Ectodermal cell (in vitro differentiated cells): Measurements from ENCODE around the gene GSG1.

Experiments used
- H3K27ac ChIP-seq: 2 replicates; pipeline ENCODE4 v1.7.0; 2013; ENCODE audit warnings: mild to moderate bottlenecking, low read depth, low read length; ENCODE audit not compliant: insufficient read depth, poor library complexity, severe bottlenecking
- H3K27me3 ChIP-seq: 2 replicates; pipeline ENCODE4 v1.7.0; 2013; ENCODE audit warnings: mild to moderate bottlenecking, low read length; ENCODE audit not compliant: insufficient read depth, control insufficient read depth, poor library complexity, severe bottlenecking
- H3K36me3 ChIP-seq: one replicate; pipeline ENCODE4 v1.7.0; 2013; ENCODE audit warnings: low read length; ENCODE audit not compliant: control insufficient read depth, insufficient read depth
- H3K4me1 ChIP-seq: one replicate; pipeline ENCODE4 v1.7.0; 2013; ENCODE audit warnings: low read length; ENCODE audit not compliant: control insufficient read depth, insufficient read depth
- H3K4me3 ChIP-seq: 2 replicates; pipeline ENCODE4 v1.7.0; 2013; ENCODE audit warnings: low read depth, low read length, control low read depth; ENCODE audit not compliant: insufficient read depth
- H3K9me3 ChIP-seq: 2 replicates; pipeline ENCODE4 v1.7.0; 2013; ENCODE audit warnings: mild to moderate bottlenecking, low read length, moderate library complexity; ENCODE audit not compliant: control insufficient read depth
- WGBS, 2 experiments: methylation state at CpG; one replicate each; pipeline ENCODE4 v1.1.7; 2013; ENCODE audit warnings: missing lambda C conversion rate in 2 of 2; 5-methylcytosine and 5-hydroxymethylcytosine counted together

The GSG1 gene

GRCh38 chr12:13141686-13142085, 38.2 kb upstream of the GSG1 start:
- no peaks in the 10 kb centered on the region for H3K27me3 ChIP-seq
- 91 to 95% methylated on average over 5 of the region's 5 CpGs for WGBS, 2 experiments
- no peak overlapping the region for H3K4me3 ChIP-seq
- H3K27ac ChIP-seq, result no peak overlapping the region
- no peaks in the 10 kb centered on the region for H3K36me3 ChIP-seq
- no peaks in the 10 kb centered on the region for H3K9me3 ChIP-seq
- no peaks in the 10 kb centered on the region for H3K4me1 ChIP-seq

- H3K27ac ChIP-seq, result no peak overlapping the region
- no peaks in the 10 kb centered on the region for H3K27me3 ChIP-seq
- no peaks in the 10 kb centered on the region for H3K36me3 ChIP-seq
- WGBS, 2 experiments, result 76% methylated on average over 14 of the region's 14 CpGs
- no peak overlapping the region for H3K4me3 ChIP-seq
- peaks cover 8% of the 10 kb centered on the region for H3K4me1 ChIP-seq
- H3K9me3 ChIP-seq, result no peaks in the 10 kb centered on the region
These were observed 32.1 kb upstream of the GSG1 start for GRCh38 chr12:13135371-13136178.

GRCh38 chr12:13133886-13134285, 30.4 kb upstream of the GSG1 start:
- no peak overlapping the region for H3K4me3 ChIP-seq
- no peaks in the 10 kb centered on the region for H3K27me3 ChIP-seq
- 96 to 100% methylated on average over 4 of the region's 4 CpGs for WGBS, 2 experiments
- no peak overlapping the region for H3K27ac ChIP-seq
- no peaks in the 10 kb centered on the region for H3K36me3 ChIP-seq
- H3K9me3 ChIP-seq, result no peaks in the 10 kb centered on the region
- peaks cover 12% of the 10 kb centered on the region for H3K4me1 ChIP-seq

GRCh38 chr12:13130981-13131380, 27.5 kb upstream of the GSG1 start:
- no peak overlapping the region for H3K4me3 ChIP-seq
- WGBS, 2 experiments, result 84 to 85% methylated on average over 2 of the region's 3 CpGs
- H3K9me3 ChIP-seq, result no peaks in the 10 kb centered on the region
- H3K27ac ChIP-seq, result no peak overlapping the region
- H3K4me1 ChIP-seq, result peaks cover 22% of the 10 kb centered on the region
- H3K27me3 ChIP-seq, result no peaks in the 10 kb centered on the region
- H3K36me3 ChIP-seq, result no peaks in the 10 kb centered on the region

- H3K27ac ChIP-seq, result no peak overlapping the region
- 91% methylated on average over 8 of the region's 8 CpGs for WGBS, 2 experiments
- H3K4me1 ChIP-seq, result peaks cover 26% of the 10 kb centered on the region
- H3K9me3 ChIP-seq, result no peaks in the 10 kb centered on the region
- H3K27me3 ChIP-seq, result no peaks in the 10 kb centered on the region
- H3K36me3 ChIP-seq, result no peaks in the 10 kb centered on the region
- no peak overlapping the region for H3K4me3 ChIP-seq
These were observed 25.0 kb upstream of the GSG1 start for GRCh38 chr12:13128291-13128965.

- Histone ChIP-seq H3K4me3 (no peak overlapping the region), H3K36me3 (no peaks in the 10 kb centered on the region), H3K27me3 (no peaks in the 10 kb centered on the region), H3K9me3 (no peaks in the 10 kb centered on the region), H3K4me1 (peaks cover 26% of the 10 kb centered on the region), H3K27ac (no peak overlapping the region)
- 90 to 93% methylated on average over 4 of the region's 5 CpGs for WGBS, 2 experiments
These were observed 24.0 kb upstream of the GSG1 start for GRCh38 chr12:13127444-13127843.

- H3K36me3 ChIP-seq, result no peaks in the 10 kb centered on the region
- WGBS, 2 experiments, result 93 to 96% methylated on average over 3 of the region's 3 CpGs
- H3K27me3 ChIP-seq, result no peaks in the 10 kb centered on the region
- peaks cover 26% of the 10 kb centered on the region for H3K4me1 ChIP-seq
- no peak overlapping the region for H3K4me3 ChIP-seq
- no peak overlapping the region for H3K27ac ChIP-seq
- no peaks in the 10 kb centered on the region for H3K9me3 ChIP-seq
These were observed 23.0 kb upstream of the GSG1 start for GRCh38 chr12:13126494-13126893.

GRCh38 chr12:13125996-13126395, 22.5 kb upstream of the GSG1 start:
- Histone ChIP-seq H3K27me3 (no peaks in the 10 kb centered on the region), H3K27ac (no peak overlapping the region), H3K9me3 (no peaks in the 10 kb centered on the region), H3K4me3 (no peak overlapping the region), H3K36me3 (no peaks in the 10 kb centered on the region), H3K4me1 (peaks cover 26% of the 10 kb centered on the region)
- 91 to 94% methylated on average over 2 of the region's 2 CpGs for WGBS, 2 experiments

- Histone ChIP-seq H3K27me3 (no peaks in the 10 kb centered on the region), H3K4me1 (peaks cover 20% of the 10 kb centered on the region), H3K27ac (no peak overlapping the region), H3K36me3 (no peaks in the 10 kb centered on the region), H3K9me3 (no peaks in the 10 kb centered on the region), H3K4me3 (no peak overlapping the region)
- 88 to 89% methylated on average over 8 of the region's 8 CpGs for WGBS, 2 experiments
These were observed 21.4 kb upstream of the GSG1 start for GRCh38 chr12:13124656-13125505.

GRCh38 chr12:13121568-13121967, 18.1 kb upstream of the GSG1 start:
- Histone ChIP-seq H3K36me3 (no peaks in the 10 kb centered on the region), H3K4me1 (peaks cover 22% of the 10 kb centered on the region), H3K4me3 (no peak overlapping the region), H3K9me3 (no peaks in the 10 kb centered on the region), H3K27ac (no peak overlapping the region), H3K27me3 (no peaks in the 10 kb centered on the region)
- 94 to 95% methylated on average over 5 of the region's 5 CpGs for WGBS, 2 experiments
